Cardiac muscle cell (in vitro differentiated cells and primary cell): ENCODE measurements around the gene IL13. TPM values are rescaled to one million over a fixed set of nuclear protein-coding genes. Genes with fewer than 3 reads are reported as not detected.
A peak's percentile ranks its signal among the peaks of the same experiment; 100 is the strongest.

Source experiments
- DNase-seq, 2 donors: peaks; one replicate each; pipeline versions ENCODE4 v3.0.0 to v3.0.0-alpha.2; 2010 to 2017; ENCODE audit warnings: low read depth in 1 of 2, low spot score in 1 of 2
- H3K27ac ChIP-seq: fragments of 200-600 bp; sonication (generic); 2 replicates; pipeline ENCODE4 v1.5.1; 2016
- H3K27me3 ChIP-seq: fragments of 200-600 bp; sonication (generic); 2 replicates; pipeline ENCODE4 v1.6.0; 2016; ENCODE audit warnings: control low read depth
- H3K36me3 ChIP-seq: fragments of 200-600 bp; sonication (generic); 2 replicates; pipeline ENCODE4 v1.5.1; 2016; ENCODE audit warnings: control low read depth
- H3K4me1 ChIP-seq: fragments of 200-600 bp; sonication (generic); 2 replicates; pipeline ENCODE4 v1.8.1; 2017; ENCODE audit warnings: low read depth, mild to moderate bottlenecking, mixed run types
- H3K4me3 ChIP-seq: fragments of 200-600 bp; sonication (generic); 2 replicates; pipeline ENCODE4 v1.5.1; 2016; ENCODE audit warnings: mild to moderate bottlenecking
- H3K9me3 ChIP-seq: fragments of 200-600 bp; sonication (generic); 2 replicates; pipeline ENCODE4 v1.5.1; 2017; ENCODE audit warnings: low read depth, mild to moderate bottlenecking, control low read depth
- polyA plus RNA-seq: library from polyadenylated mRNA; unstranded; fragments of >200 nt; fragmentation: Nextera tagmentation; extraction: Ambion mirVana; gene quantifications from 2 replicates; pipeline ENCODE4 v1.2.1, GENCODE V29; 2016
- total RNA-seq: library from RNA; depleted of rRNA; stranded (reverse); fragments of >200 nt; gene quantifications from 2 replicates; pipeline ENCODE4 v1.2.3, GENCODE V29; 2016
- TF ChIP-seq, protein P1 (sequence below): IDR thresholded peaks from 2 replicates; pipeline ENCODE4 v1.5.1; 2012; ENCODE audit warnings: low read depth, mild to moderate bottlenecking, low read length

Gene IL13
- total and polyA plus RNA-seq, 2 experiments from 2014 or later, result not detected

GRCh38 chr5:132674671-132675506, 16.9 kb downstream of the IL13 start:
- Histone ChIP-seq H3K27ac (no peak overlapping the region), H3K9me3 (no peaks in the 10 kb centered on the region), H3K4me3 (no peak overlapping the region), H3K27me3 (no peaks in the 10 kb centered on the region), H3K36me3 (no peaks in the 10 kb centered on the region), H3K4me1 (no peaks in the 10 kb centered on the region)
- TF ChIP-seq, protein P1, sequence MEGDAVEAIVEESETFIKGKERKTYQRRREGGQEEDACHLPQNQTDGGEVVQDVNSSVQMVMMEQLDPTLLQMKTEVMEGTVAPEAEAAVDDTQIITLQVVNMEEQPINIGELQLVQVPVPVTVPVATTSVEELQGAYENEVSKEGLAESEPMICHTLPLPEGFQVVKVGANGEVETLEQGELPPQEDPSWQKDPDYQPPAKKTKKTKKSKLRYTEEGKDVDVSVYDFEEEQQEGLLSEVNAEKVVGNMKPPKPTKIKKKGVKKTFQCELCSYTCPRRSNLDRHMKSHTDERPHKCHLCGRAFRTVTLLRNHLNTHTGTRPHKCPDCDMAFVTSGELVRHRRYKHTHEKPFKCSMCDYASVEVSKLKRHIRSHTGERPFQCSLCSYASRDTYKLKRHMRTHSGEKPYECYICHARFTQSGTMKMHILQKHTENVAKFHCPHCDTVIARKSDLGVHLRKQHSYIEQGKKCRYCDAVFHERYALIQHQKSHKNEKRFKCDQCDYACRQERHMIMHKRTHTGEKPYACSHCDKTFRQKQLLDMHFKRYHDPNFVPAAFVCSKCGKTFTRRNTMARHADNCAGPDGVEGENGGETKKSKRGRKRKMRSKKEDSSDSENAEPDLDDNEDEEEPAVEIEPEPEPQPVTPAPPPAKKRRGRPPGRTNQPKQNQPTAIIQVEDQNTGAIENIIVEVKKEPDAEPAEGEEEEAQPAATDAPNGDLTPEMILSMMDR, result no peak
- peak in 1 of 2 donors; percentile 94 for DNase-seq

DNA sequence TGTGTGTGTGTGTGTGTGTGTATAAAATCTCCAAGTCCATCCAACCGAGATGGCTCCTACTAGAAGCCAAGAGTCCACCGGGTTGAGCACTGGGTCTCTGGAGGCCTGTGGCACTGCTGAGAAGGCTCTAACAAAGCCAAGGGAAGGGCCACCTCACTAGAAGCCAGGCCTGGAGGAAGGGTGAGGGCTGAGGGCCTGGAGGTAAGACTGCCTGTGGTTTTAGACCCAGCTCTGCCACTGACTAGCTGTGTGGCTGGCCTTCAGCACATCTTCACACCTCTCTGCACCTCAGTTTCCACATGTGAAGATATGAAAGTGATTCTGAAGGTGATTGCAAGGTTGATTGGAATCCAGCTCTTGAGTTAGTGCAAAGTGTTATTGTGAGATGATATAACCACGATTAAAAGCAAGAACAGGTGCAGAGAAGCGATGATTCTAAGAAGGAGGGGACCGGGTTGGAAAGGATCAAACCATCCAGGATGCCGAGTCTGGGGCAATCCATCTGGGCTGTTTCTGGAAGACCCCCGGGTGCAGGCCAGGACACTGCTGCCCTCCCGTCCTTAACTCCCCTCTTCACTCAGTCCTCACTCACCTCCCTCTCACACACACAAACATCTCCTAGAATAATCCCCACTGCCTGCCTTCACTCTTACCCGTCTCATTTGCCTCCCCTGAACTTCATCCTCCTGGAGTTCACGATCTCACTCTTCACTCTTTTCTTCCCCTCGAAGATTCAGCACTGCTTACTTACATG, 18.1 kb downstream of the IL13 start:
- H3K4me3 ChIP-seq, result no peak overlapping the region
- TF ChIP-seq, protein P1, result no peak
- H3K9me3 ChIP-seq, result no peaks in the 10 kb centered on the region
- no peak overlapping the region for H3K27ac ChIP-seq
- H3K4me1 ChIP-seq, result no peaks in the 10 kb centered on the region
- no peak for DNase-seq
- H3K27me3 ChIP-seq, result no peaks in the 10 kb centered on the region
- H3K36me3 ChIP-seq, result no peaks in the 10 kb centered on the region

- Histone ChIP-seq H3K27ac (no peak overlapping the region), H3K4me3 (no peak overlapping the region), H3K9me3 (no peaks in the 10 kb centered on the region), H3K36me3 (no peaks in the 10 kb centered on the region), H3K27me3 (no peaks in the 10 kb centered on the region), H3K4me1 (no peaks in the 10 kb centered on the region)
- TF ChIP-seq, protein P1, result peak; percentile 33
- peak; percentile 33 to 71 for DNase-seq
Measured at GRCh38 chr5:132677191-132677590, 19.2 kb downstream of the IL13 start.

- no peaks in the 10 kb centered on the region for H3K27me3 ChIP-seq
- H3K9me3 ChIP-seq, result no peaks in the 10 kb centered on the region
- TF ChIP-seq, protein P1, result no peak
- DNase-seq, result no peak
- no peak overlapping the region for H3K4me3 ChIP-seq
- no peaks in the 10 kb centered on the region for H3K36me3 ChIP-seq
- H3K4me1 ChIP-seq, result no peaks in the 10 kb centered on the region
- H3K27ac ChIP-seq, result no peak overlapping the region
Measured at GRCh38 chr5:132677682-132678400, 19.9 kb downstream of the IL13 start.

GRCh38 chr5:132678735-132679134, 20.8 kb downstream of the IL13 start:
- Histone ChIP-seq H3K4me1 (no peaks in the 10 kb centered on the region), H3K4me3 (no peak overlapping the region)

More at GRCh38 chr5:132678735-132679134, 20.8 kb downstream of the IL13 start:
- Histone ChIP-seq H3K36me3 (no peaks in the 10 kb centered on the region), H3K9me3 (no peaks in the 10 kb centered on the region), H3K27ac (no peak overlapping the region), H3K27me3 (no peaks in the 10 kb centered on the region)
- no peak for DNase-seq
- TF ChIP-seq, protein P1, result no peak
